Body of pancreas (tissue), 4 donors: ENCODE data around the gene ASTN2.

ENCODE experiments used
- CTCF ChIP-seq, 7 experiments: fragments of 450-650 bp in 4 of 7; fragments of 200-600 bp in 3 of 7; sonication (generic) in 3 of 7; IDR thresholded peaks; one replicate each; pipeline ENCODE4 v1.5.1; 2016 to 2019; ENCODE audit warnings: antibody characterized with exemption in 7 of 7
- POLR2A ChIP-seq, 3 donors: fragments of 450-650 bp; IDR thresholded peaks; one replicate each; pipeline ENCODE4 v1.6.1; 2016; ENCODE audit warnings: antibody characterized with exemption in 3 of 3, mild to moderate bottlenecking in 2 of 3

- no peak for TF ChIP-seq CTCF (IDR thresholded peaks at IDR 0.05)
- no peak for TF ChIP-seq POLR2A (IDR thresholded peaks at IDR 0.05)
These were observed 977.2 kb downstream of the ASTN2 start for GRCh38 chr9:116437411-116438370.
